Fibroblast of villous mesenchyme (primary cell): Measurements from ENCODE around the gene NRXN3. TPM values are rescaled to one million over a fixed set of nuclear protein-coding genes. Genes with fewer than 3 reads are reported as not detected.

Source experiments
- DNase-seq: peaks from one replicate; pipeline ENCODE4 v3.0.0-alpha.2; 2010; ENCODE audit warnings: low read depth
- H3K4me3 ChIP-seq: 2 replicates; pipeline ENCODE4 v1.5.1; 2011; ENCODE audit warnings: low read depth, mild to moderate bottlenecking, low read length
- CTCF ChIP-seq: IDR thresholded peaks from 2 replicates; pipeline ENCODE4 v1.5.1; 2012; ENCODE audit warnings: low read depth, mild to moderate bottlenecking, low read length; ENCODE audit not compliant: insufficient read depth
- total RNA-seq: library from RNA; depleted of rRNA; stranded (reverse); fragments of >200 nt; gene quantifications from 2 replicates; pipeline ENCODE4 v1.2.3, GENCODE V29; 2012

The NRXN3 gene
- total RNA-seq, 1 donor = 7.3 TPM

GRCh38 chr14:79493081-79493645 is 1323.0 kb downstream of the NRXN3 start:
- H3K4me3 ChIP-seq = no peak overlapping the region
- DNase-seq = no peak
- TF ChIP-seq CTCF = no peak

GRCh38 chr14:79496701-79497100 is 1326.5 kb downstream of the NRXN3 start:
- DNase-seq = no peak
- no peak overlapping the region for H3K4me3 ChIP-seq
- TF ChIP-seq CTCF = no peak

GRCh38 chr14:79500489-79500888 is 1330.3 kb downstream of the NRXN3 start:
- no peak overlapping the region for H3K4me3 ChIP-seq
- TF ChIP-seq CTCF = no peak
- DNase-seq = no peak

GRCh38 chr14:79502136-79502750 is 1332.1 kb downstream of the NRXN3 start:
- H3K4me3 ChIP-seq = no peak overlapping the region
- no peak for TF ChIP-seq CTCF
- DNase-seq = no peak

GRCh38 chr14:79502751-79503148 is 1332.6 kb downstream of the NRXN3 start:
- TF ChIP-seq CTCF = no peak
- DNase-seq = no peak

GRCh38 chr14:79510659-79511058 is 1340.5 kb downstream of the NRXN3 start:
- no peak for TF ChIP-seq CTCF
- peak; percentile 48 for DNase-seq
- H3K4me3 ChIP-seq = no peak overlapping the region

More at GRCh38 chr14:79502751-79503148, 1332.6 kb downstream of the NRXN3 start:
- H3K4me3 ChIP-seq = no peak overlapping the region

GRCh38 chr14:79511146-79511545 is 1341.0 kb downstream of the NRXN3 start:
- no peak for TF ChIP-seq CTCF
- DNase-seq = no peak
- H3K4me3 ChIP-seq = no peak overlapping the region
